ENCODE results near the gene RPL3.

The RPL3 gene

DNA sequence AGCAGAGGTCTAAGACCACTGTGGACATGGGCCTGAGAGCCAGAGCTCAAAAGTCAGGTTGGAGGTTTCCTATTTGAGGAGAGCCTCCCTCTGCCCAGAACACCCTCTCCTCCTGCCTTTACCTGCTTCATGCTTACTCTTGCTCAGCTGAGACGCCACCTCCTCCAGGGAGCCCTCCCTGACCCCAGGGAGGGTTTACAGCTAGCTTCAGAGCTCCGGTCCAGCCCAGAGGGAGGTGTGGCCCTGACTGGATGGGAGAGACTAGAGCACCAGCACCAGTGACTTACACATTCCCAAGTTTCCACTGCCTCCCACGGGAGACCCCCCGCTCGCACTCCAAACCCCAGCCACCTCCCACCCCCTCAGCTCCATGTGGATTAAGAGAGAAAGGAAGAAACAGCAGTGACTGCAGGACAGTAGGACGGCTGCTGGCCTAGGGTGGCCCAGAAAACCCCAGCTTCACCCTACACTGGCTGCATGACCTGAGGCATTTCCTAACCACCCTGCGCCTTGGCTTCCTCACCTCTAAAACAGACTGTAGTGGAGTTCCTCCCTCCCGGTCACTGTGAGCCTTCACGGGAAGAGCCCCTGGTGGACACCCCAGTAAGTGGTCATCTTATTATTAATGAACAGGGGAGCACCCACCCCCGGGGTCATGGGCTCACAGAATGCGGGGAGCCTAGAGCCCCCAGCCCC is 50.2 kb downstream of the RPL3 start:
- TF ChIP-seq, protein P1, sequence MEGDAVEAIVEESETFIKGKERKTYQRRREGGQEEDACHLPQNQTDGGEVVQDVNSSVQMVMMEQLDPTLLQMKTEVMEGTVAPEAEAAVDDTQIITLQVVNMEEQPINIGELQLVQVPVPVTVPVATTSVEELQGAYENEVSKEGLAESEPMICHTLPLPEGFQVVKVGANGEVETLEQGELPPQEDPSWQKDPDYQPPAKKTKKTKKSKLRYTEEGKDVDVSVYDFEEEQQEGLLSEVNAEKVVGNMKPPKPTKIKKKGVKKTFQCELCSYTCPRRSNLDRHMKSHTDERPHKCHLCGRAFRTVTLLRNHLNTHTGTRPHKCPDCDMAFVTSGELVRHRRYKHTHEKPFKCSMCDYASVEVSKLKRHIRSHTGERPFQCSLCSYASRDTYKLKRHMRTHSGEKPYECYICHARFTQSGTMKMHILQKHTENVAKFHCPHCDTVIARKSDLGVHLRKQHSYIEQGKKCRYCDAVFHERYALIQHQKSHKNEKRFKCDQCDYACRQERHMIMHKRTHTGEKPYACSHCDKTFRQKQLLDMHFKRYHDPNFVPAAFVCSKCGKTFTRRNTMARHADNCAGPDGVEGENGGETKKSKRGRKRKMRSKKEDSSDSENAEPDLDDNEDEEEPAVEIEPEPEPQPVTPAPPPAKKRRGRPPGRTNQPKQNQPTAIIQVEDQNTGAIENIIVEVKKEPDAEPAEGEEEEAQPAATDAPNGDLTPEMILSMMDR (IDR thresholded peaks at IDR 0.05; ENCODE audit: low read depth, low read length) = no peak

DNA sequence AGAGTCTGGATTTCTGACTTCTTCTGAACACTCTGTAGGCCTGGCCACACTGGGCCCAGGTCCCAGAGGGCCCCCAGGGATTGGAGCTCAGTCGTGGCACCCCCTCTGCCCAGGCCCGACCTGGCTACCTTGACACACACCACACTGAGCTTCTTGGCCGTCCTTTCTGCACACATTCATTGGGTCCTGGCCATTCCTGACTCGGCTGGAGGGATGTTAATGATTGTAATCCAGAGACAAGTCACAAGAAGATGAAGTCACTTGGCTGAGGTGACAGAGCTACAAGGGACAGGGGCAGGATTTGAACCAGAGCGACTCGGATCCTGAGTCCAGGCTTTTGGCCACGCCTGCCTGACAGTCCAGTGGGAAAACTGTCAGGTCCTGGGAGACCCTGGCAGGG is 50.8 kb downstream of the RPL3 start:
- TF ChIP-seq, protein P1 (IDR thresholded peaks at IDR 0.05; ENCODE audit: low read depth, low read length) = no peak
- no peak overlapping the region for H3K4me3 ChIP-seq (ENCODE audit: low read depth, low read length)

More for the DNA sequence above, 50.2 kb downstream of the RPL3 start:
- H3K4me3 ChIP-seq (ENCODE audit: low read depth, low read length) = no peak overlapping the region

DNA sequence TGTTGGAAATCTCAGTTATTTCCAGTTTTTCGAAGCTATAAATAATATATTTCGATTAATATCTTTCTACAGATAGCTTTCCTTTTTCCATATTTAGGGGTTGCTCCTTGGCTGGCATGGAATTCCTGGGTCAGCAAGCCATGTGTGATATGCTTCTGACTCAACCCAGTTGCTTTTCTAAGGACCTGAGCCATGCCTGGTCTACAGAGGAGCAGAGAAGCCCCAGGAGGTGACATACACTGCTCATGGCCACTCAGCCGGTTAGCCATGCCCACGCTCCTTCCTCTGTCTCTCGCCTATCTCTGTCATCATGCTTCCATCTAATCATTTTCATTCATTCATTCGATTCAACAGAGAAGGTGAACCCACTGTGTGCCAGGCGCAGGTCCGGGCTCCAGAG is 51.4 kb downstream of the RPL3 start:
- H3K4me3 ChIP-seq (ENCODE audit: low read depth, low read length) = no peak overlapping the region
- TF ChIP-seq, protein P1 (IDR thresholded peaks at IDR 0.05; ENCODE audit: low read depth, low read length) = no peak

DNA sequence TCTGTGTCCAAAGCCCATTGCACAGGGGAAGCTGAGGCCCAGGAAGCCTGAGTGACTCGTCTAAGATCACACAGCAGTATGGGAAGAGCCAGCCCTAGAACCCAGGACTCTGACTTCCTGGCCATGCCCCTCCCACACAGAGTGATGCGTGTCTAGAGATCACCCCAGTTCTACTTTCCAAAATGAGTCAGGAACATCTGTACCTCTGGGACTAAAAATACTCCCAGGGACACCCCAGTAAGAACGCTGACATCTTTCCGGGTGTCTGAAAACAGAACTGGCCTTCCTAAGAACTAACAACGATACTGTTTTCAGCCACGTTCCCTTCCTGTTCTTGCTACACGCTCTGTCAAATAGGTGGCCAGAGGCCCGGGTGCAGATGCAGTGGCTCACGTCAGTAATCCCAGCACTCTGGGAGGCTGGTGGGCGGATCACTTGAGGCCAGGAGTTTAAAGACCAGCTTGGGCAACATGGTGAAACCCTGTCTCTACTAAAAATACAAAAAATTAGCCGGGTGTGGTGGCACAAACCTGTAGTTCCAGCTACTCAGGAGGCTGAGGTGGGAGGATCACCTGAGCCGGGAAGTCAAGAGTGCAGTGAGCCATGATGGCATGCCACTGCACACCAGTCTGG is 52.9 kb downstream of the RPL3 start:
- TF ChIP-seq, protein P1 (IDR thresholded peaks at IDR 0.05; ENCODE audit: low read depth, low read length) = no peak
- H3K4me3 ChIP-seq (ENCODE audit: low read depth, low read length) = no peak overlapping the region

DNA sequence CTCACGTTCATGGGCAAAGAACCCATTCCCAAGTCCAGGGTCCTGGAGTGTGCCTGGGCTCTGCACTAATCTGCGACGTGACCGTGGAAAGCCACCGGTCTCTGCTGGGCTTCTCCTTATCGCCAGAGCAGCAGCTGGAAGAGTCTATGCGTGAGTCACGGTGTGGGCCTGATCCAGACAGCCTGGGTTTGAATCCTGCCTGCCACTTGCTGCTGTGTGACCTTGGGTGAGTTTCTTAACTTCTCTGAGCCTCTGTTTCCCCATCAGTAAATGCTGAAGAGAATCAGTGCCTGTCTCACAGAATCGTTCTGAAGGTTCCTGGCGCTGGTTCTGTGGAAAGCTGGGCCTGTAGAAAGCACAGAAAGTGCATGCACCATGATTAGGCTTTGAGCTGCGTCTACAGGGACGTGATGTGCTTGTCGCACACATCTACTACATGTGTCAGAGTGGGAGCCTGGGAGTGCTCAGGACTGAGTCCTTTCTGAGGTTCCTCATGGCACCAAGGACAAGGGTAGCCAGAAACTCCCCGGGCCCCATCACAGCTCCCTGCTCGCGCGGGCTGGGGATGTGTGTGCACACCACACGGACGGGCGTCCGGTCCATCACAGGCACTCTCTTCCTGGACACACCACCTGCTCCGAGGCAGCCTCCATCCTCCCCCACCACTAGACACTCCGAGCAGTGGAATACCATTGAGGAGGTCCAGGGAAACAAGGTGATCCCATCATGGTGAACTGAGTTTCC is 54.1 kb downstream of the RPL3 start:
- TF ChIP-seq, protein P1 (IDR thresholded peaks at IDR 0.05; ENCODE audit: low read depth, low read length) = no peak
- no peak overlapping the region for H3K4me3 ChIP-seq (ENCODE audit: low read depth, low read length)

DNA sequence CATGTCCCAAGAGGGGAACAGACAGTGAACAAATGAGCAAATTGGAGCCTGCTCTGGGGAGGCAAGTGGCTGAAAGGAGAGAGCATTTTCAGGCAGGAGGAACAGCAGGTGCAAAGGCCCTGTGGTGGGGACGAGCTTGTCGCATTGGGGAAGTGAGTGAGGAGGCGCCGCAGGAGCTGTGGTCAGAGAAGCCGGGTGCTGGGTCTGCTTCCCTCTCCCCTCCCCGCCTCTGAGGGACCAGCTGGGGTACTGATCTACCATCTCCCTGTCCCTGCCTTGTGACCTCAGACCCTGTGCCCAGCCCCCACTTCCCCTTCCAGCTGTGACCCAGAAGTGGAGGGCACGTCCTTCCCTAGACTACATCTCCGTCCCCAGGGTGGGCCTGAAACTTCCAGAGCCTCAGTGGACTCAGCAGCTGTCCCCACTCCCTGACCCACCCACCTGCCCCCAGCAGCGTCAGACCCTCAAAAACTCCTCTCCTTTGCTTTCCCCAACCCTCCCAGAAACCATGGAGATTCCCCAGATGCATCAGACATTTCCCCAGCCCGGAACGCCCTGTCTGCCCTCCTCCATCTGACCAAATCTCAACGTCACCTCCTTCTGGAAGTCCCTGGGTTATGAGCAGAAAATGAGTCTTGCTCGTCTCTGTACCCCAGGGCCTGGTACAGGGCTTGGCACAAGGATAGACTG is 54.9 kb downstream of the RPL3 start:
- H3K4me3 ChIP-seq (ENCODE audit: low read depth, low read length) = no peak overlapping the region
- TF ChIP-seq, protein P1 (IDR thresholded peaks at IDR 0.05; ENCODE audit: low read depth, low read length) = no peak
